ENCODE measurements around the gene TMEM114.

TMEM114 gene

DNA sequence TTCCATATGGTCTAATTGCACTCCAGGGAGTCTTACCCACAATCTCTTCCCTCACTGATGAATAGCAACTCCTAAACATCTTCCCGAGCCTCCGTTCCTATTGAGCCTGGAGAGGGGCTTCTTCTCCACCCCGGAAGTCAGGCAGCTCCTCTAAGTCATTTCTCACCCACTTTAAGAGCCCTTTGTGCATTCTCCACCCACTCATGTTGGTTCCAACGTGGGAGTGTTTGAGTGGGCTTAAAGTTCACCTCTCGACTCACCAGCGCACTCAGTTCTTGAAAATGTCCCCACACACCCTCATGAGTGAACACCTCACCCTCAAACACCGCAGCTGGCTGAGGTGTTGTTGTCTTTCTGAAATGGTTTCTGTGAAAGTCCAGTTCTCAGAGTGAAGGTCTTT is 67.6 kb downstream of the TMEM114 start:
- no peaks in the 10 kb centered on the region for H3K36me3 Mint-ChIP-seq (ENCODE audit: low read depth)
- no peak overlapping the region for H3K27ac Mint-ChIP-seq
- H3K4me1 Mint-ChIP-seq (ENCODE audit: low read depth): no peaks in the 10 kb centered on the region
- H3K9me3 Mint-ChIP-seq: no peaks in the 10 kb centered on the region
- H3K4me3 Mint-ChIP-seq: no peak overlapping the region
- peaks cover 4% of the 10 kb centered on the region for H3K27me3 Mint-ChIP-seq

DNA sequence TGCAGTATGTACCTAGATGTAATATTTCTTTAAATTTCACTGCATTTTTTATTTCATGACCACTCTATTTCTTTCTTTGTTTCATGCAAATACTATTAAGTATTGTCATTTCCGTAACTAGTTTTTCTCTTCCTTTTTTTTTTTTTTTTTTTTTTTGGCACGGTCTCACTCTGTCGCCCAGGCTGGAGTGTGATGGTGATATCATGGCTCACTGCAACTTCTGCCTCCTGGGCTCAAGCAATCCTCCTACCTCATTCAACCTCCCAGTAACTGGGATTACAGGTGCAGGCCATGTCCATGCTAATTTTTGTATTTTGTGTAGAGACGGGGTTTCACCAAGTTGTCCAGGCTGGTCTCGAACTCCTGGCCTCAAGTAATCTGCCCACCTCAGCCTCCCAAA is 70.7 kb downstream of the TMEM114 start:
- Mint-ChIP-seq H3K4me3 (no peak overlapping the region), H3K27ac (no peak overlapping the region), H3K9me3 (no peaks in the 10 kb centered on the region), H3K4me1 (ENCODE audit: low read depth) (no peaks in the 10 kb centered on the region), H3K27me3 (peaks cover 7% of the 10 kb centered on the region), H3K36me3 (ENCODE audit: low read depth) (no peaks in the 10 kb centered on the region)
